ENCODE measurements around the gene AJAP1.

DNA sequence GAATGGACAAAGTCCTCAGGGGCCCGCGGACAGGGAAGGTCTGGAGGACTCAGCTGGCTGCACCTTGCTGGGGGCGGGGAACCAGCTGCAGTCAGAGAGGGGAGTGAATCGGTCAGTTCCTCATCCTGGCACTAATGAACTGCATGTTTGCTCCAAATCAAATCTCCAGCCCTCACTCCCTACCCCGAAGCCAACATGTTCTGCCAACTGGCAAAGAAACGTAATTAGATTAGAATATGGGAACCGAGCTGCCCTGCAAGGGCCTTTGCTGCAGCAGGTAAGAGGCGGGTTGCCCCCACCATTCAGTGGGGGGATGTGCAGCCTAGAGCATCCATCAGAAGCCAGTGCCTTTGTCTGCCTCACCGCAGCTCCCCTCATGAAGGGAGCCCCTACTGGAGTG lies 121.1 kb downstream of the AJAP1 start:
- TF ChIP-seq POLR2AphosphoS5 (IDR thresholded peaks at IDR 0.05; ENCODE audit: low read depth, low read length): no peak
- no peak for TF ChIP-seq POLR2A (IDR thresholded peaks at IDR 0.05; ENCODE audit: low read depth, low read length)

Data from GM12892 (cell line).